HG03066 (cell line): ENCODE results near the gene THRA.
"Not testable (repeated sequence)": the region's sequence is repeated elsewhere in the genome, so short reads cannot be mapped to it uniquely, and the experiment has no call there.

Source experiments
- ATAC-seq: cut with Tn5 transposase; IDR thresholded peaks from one replicate; pipeline ENCODE4 v1.9.1; 2021; ENCODE audit warnings: low read depth; ENCODE audit not compliant: unreplicated experiment

THRA gene

GRCh38 chr17:40135817-40136216 is 73.1 kb downstream of the THRA start:
- ATAC-seq = no peak

GRCh38 chr17:40139566-40140058 is 76.8 kb downstream of the THRA start:
- peak; percentile 13 for ATAC-seq

- not testable (repeated sequence) for ATAC-seq
Measured at GRCh38 chr17:40143166-40143565, 80.4 kb downstream of the THRA start.
